ENCODE results near the gene GPD1.

GPD1 gene

DNA sequence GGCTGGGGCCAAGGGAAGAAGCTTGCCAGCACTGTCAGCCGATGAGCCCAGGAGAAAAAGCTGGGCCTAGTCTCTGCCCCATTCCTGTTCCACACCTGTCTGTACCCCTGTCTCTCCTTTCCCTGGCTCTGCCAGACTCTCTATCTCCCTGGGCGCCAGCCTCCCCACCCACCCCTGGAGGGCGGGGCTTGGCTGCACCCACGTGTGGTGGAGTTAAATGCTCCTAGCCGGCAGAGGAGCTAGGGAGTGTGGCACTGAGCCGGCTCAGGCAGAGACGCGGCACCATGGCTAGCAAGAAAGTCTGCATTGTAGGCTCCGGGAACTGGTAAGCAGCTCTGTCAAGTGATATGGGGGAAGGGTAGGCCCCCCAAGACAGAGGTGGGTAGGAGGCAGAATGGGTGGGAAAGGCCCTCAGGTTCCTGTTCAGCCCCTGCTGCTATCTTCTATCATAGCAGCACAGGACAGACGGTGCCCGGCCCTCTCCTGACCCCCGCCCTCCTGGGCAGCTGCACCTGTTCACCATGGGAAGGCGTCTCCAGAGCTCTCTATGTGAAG lies at the start of gene GPD1:
Gene GPD1 (plus strand): TSS at position 242 of the 555 bp plus-strand sequence. CDS start 43 bp downstream, at position 285.
- peak within 1 kb of the TSS; percentile 29 to 37 for H3K9ac ChIP-seq (ENCODE audit: low read length in 2 of 2)
- H3K4me1 ChIP-seq (ENCODE audit: control insufficient read depth, insufficient read depth, low read length): peaks cover 21% of the 10 kb centered on the region
- H3K27ac ChIP-seq (ENCODE audit: low read length): peak within 1 kb of the TSS; percentile 49

GRCh38 chr12:50055831-50056638 lies 47.8 kb upstream of the GPD1 start:
- peaks cover 0 to 4% of the 10 kb centered on the region in 2 donors for H3K27me3 ChIP-seq (ENCODE audit: control insufficient read depth in 1 of 2, insufficient read depth in 2 of 2, low read length in 2 of 2)
- peak overlapping the region; percentile 35 to 85 for H3K4me3 ChIP-seq (ENCODE audit: low read length in 2 of 2)
- no peak overlapping the region for H3K27ac ChIP-seq (ENCODE audit: low read length)

More for the DNA sequence above, at the start of gene GPD1:
- H3K27me3 ChIP-seq (ENCODE audit: control insufficient read depth in 1 of 2, insufficient read depth in 2 of 2, low read length in 2 of 2): no peaks in the 10 kb centered on the region
- H3K9me3 ChIP-seq (ENCODE audit: control insufficient read depth in 2 of 2, low read length in 2 of 2): no peaks in the 10 kb centered on the region
- H3K4me3 ChIP-seq (ENCODE audit: low read length in 2 of 2): peak within 1 kb of the TSS; percentile 23 to 60
- peaks cover 6 to 13% of the 10 kb centered on the region in 2 donors for H3K36me3 ChIP-seq (ENCODE audit: control insufficient read depth in 2 of 2, insufficient read depth in 2 of 2, low read length in 2 of 2)

DNA sequence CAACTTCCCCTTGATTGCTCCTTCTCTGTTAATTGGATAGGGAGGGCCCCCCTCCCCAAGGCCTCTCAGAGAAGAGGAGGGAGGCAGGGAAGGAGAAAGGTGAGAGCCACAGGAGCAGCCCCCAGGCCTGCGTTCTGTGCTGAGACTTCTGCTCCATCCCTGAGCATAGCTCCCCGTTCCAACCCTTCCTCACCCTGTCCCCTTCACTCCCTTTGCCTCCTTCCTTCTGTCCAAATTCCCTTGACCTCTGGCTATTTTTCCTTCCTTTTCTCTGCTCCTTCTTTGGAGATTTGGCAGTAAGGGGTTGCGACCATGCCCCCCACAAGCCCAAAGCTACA lies 47.2 kb upstream of the GPD1 start:
- Histone ChIP-seq H3K36me3 (ENCODE audit: control insufficient read depth in 2 of 2, insufficient read depth in 2 of 2, low read length in 2 of 2) (peaks cover 0 to 4% of the 10 kb centered on the region in 2 donors), H3K27me3 (ENCODE audit: control insufficient read depth in 1 of 2, insufficient read depth in 2 of 2, low read length in 2 of 2) (peaks cover 0 to 2% of the 10 kb centered on the region in 2 donors), H3K9me3 (ENCODE audit: control insufficient read depth in 2 of 2, low read length in 2 of 2) (no peaks in the 10 kb centered on the region), H3K4me1 (ENCODE audit: control insufficient read depth, insufficient read depth, low read length) (peaks cover 23% of the 10 kb centered on the region), H3K4me3 (ENCODE audit: low read length in 2 of 2) (peak overlapping the region; percentile 85 to 86), H3K9ac (ENCODE audit: low read length in 2 of 2) (peak overlapping the region in 1 of 2 donors; percentile 75), H3K27ac (ENCODE audit: low read length) (no peak overlapping the region)

More at GRCh38 chr12:50055831-50056638, 47.8 kb upstream of the GPD1 start:
- Histone ChIP-seq H3K9me3 (ENCODE audit: control insufficient read depth in 2 of 2, low read length in 2 of 2) (no peaks in the 10 kb centered on the region), H3K4me1 (ENCODE audit: control insufficient read depth, insufficient read depth, low read length) (peaks cover 19% of the 10 kb centered on the region), H3K36me3 (ENCODE audit: control insufficient read depth in 2 of 2, insufficient read depth in 2 of 2, low read length in 2 of 2) (peaks cover 0 to 4% of the 10 kb centered on the region in 2 donors), H3K9ac (ENCODE audit: low read length in 2 of 2) (peak overlapping the region in 1 of 2 donors; percentile 75)

DNA sequence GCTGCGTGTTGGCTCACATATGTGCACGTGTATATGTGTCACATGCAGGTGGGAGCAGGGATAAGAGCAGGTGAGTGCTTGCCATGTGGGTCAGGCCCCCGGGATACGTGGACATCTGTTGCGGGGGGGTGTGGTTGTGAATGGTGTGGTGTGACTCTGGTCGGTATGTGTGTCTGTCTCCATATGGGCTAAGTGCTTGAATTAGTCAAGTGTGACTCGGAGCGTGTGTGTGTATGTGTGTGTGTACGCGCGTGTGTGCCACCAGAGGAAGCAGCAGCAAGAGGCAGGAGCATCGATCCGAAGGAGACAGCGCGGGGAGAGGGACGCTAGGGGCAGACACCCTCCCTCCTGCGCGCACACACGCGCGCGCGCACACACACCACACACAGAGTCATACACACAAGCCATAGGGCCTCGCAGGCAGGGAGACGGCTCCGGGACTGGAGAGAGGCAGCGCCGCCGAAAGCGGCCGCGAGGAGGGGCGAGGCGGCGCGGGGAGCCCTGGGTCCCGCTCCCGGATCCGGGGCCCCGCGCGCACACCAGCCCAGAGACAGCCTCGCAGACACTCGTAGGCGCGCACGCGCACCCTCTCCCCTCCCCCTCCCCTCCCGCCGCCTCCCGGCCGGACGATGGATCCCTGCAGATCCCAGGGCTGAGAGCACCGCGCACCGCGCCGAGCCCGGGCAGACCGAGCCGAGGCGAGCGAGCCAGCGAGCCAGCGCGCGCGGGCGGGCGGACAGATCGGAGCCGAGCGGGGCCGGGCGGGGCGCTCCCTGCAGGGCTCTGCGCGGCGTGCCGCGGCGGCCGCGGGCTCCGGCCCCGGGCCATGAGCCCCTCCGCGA lies 46.6 kb upstream of the GPD1 start, which contains the start of gene ASIC1:
Gene ASIC1 (plus strand): TSS at position 597 of the 842 bp plus-strand sequence. CDS start 1,171 bp downstream, outside the sequence.
- H3K4me3 ChIP-seq (ENCODE audit: low read length in 2 of 2): peak within 1 kb of the TSS; percentile 85 to 86
- peaks cover 25% of the 10 kb centered on the region for H3K4me1 ChIP-seq (ENCODE audit: control insufficient read depth, insufficient read depth, low read length)
- no peaks in the 10 kb centered on the region for H3K9me3 ChIP-seq (ENCODE audit: control insufficient read depth in 2 of 2, low read length in 2 of 2)
- no peak within 1 kb of the TSS for H3K27ac ChIP-seq (ENCODE audit: low read length)
- peak within 1 kb of the TSS; percentile 64 to 75 for H3K9ac ChIP-seq (ENCODE audit: low read length in 2 of 2)
- peaks cover 0 to 4% of the 10 kb centered on the region in 2 donors for H3K36me3 ChIP-seq (ENCODE audit: control insufficient read depth in 2 of 2, insufficient read depth in 2 of 2, low read length in 2 of 2)
- H3K27me3 ChIP-seq (ENCODE audit: control insufficient read depth in 1 of 2, insufficient read depth in 2 of 2, low read length in 2 of 2): peaks cover 0 to 2% of the 10 kb centered on the region in 2 donors

DNA sequence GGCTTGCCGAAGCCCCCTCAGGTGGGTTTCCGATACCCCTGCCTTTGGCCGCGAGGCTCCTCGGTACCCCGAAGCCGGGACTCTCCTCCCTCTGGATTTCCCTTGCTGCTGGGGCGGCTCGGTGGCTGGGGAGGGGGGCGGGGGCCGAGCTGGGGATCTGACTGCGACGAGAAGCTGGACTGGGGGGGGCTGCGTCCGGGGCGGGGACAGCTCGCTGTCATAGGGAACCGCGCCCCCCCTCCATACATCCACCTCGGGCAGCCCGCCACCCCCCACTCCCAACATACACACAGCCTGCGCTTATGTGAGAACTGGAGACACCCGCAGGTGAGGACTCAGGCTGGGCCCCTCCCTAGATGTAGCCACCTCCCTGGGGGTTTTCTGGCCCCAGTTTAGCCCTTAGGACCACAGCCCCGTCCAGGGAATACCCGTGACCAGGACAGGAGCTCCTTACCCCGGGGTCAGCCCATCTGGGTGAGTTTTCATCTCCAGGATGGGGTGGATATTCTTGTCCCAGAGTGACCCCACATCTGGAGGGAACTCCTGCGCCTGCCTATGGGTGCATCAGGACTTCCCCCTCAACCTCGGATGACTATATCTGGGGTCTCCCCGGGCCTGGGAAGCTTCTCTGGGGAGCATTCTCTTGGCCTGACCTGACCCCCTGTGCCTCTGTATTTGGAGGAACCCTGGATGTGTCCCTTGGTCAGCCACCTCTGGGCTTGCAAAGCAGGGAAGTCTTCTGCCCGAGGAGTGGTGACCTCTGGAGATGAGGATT lies 45.7 kb upstream of the GPD1 start:
- Histone ChIP-seq H3K4me1 (ENCODE audit: control insufficient read depth, insufficient read depth, low read length) (peaks cover 25% of the 10 kb centered on the region), H3K4me3 (ENCODE audit: low read length in 2 of 2) (peak overlapping the region; percentile 53 to 85), H3K27me3 (ENCODE audit: control insufficient read depth in 1 of 2, insufficient read depth in 2 of 2, low read length in 2 of 2) (peaks cover 0 to 2% of the 10 kb centered on the region in 2 donors), H3K36me3 (ENCODE audit: control insufficient read depth in 2 of 2, insufficient read depth in 2 of 2, low read length in 2 of 2) (peaks cover 0 to 4% of the 10 kb centered on the region in 2 donors), H3K9me3 (ENCODE audit: control insufficient read depth in 2 of 2, low read length in 2 of 2) (no peaks in the 10 kb centered on the region), H3K9ac (ENCODE audit: low read length in 2 of 2) (peak overlapping the region in 1 of 2 donors; percentile 34), H3K27ac (ENCODE audit: low read length) (no peak overlapping the region)

DNA sequence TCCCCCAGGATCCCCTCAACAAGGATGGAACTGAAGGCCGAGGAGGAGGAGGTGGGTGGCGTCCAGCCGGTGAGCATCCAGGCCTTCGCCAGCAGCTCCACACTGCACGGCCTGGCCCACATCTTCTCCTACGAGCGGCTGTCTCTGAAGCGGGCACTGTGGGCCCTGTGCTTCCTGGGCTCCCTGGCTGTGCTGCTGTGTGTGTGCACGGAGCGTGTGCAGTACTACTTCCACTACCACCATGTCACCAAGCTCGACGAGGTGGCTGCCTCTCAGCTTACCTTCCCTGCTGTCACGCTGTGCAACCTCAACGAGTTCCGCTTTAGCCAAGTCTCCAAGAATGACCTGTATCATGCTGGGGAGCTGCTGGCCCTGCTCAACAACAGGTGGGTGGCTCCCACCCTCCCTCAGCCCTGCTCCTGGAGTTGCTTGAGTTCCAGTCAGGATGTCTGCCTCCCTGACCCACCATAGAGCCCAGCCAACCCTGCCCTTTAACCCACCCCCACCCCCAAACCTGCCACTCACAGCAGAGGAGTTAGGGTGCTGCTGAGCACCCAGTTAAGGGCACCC lies 45.0 kb upstream of the GPD1 start:
- Histone ChIP-seq H3K4me3 (ENCODE audit: low read length in 2 of 2) (no peak overlapping the region), H3K9ac (ENCODE audit: low read length in 2 of 2) (no peak overlapping the region), H3K4me1 (ENCODE audit: control insufficient read depth, insufficient read depth, low read length) (peaks cover 25% of the 10 kb centered on the region), H3K9me3 (ENCODE audit: control insufficient read depth in 2 of 2, low read length in 2 of 2) (no peaks in the 10 kb centered on the region), H3K36me3 (ENCODE audit: control insufficient read depth in 2 of 2, insufficient read depth in 2 of 2, low read length in 2 of 2) (peaks cover 0 to 4% of the 10 kb centered on the region in 2 donors), H3K27me3 (ENCODE audit: control insufficient read depth in 1 of 2, insufficient read depth in 2 of 2, low read length in 2 of 2) (peaks cover 0 to 2% of the 10 kb centered on the region in 2 donors), H3K27ac (ENCODE audit: low read length) (no peak overlapping the region)

GRCh38 chr12:50059440-50060119 lies 44.2 kb upstream of the GPD1 start:
- Histone ChIP-seq H3K9ac (ENCODE audit: low read length in 2 of 2) (no peak overlapping the region), H3K4me1 (ENCODE audit: control insufficient read depth, insufficient read depth, low read length) (peaks cover 25% of the 10 kb centered on the region), H3K36me3 (ENCODE audit: control insufficient read depth in 2 of 2, insufficient read depth in 2 of 2, low read length in 2 of 2) (peaks cover 0 to 4% of the 10 kb centered on the region in 2 donors), H3K27ac (ENCODE audit: low read length) (no peak overlapping the region), H3K4me3 (ENCODE audit: low read length in 2 of 2) (no peak overlapping the region), H3K9me3 (ENCODE audit: control insufficient read depth in 2 of 2, low read length in 2 of 2) (no peaks in the 10 kb centered on the region), H3K27me3 (ENCODE audit: control insufficient read depth in 1 of 2, insufficient read depth in 2 of 2, low read length in 2 of 2) (peaks cover 0 to 2% of the 10 kb centered on the region in 2 donors)

DNA sequence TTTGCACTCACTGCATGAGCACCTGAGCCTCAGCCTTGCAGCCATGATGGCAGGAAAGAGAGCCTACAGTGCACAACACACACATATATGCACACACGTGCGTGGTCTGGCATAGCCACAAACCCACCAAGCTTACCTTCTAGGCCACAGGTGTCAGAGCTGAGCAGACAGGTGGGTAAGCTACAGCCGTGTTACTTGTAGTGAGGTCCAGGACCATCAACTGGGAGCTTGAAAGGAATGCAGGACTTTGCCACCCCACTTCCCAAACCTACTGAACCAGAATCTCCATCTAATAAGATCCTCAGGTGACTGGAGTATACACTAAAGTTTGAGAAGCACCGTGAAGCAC lies 43.7 kb upstream of the GPD1 start:
- Histone ChIP-seq H3K9ac (ENCODE audit: low read length in 2 of 2) (no peak overlapping the region), H3K27me3 (ENCODE audit: control insufficient read depth in 1 of 2, insufficient read depth in 2 of 2, low read length in 2 of 2) (peaks cover 0 to 2% of the 10 kb centered on the region in 2 donors), H3K4me1 (ENCODE audit: control insufficient read depth, insufficient read depth, low read length) (peaks cover 25% of the 10 kb centered on the region), H3K36me3 (ENCODE audit: control insufficient read depth in 2 of 2, insufficient read depth in 2 of 2, low read length in 2 of 2) (peaks cover 0 to 4% of the 10 kb centered on the region in 2 donors), H3K9me3 (ENCODE audit: control insufficient read depth in 2 of 2, low read length in 2 of 2) (no peaks in the 10 kb centered on the region), H3K27ac (ENCODE audit: low read length) (no peak overlapping the region), H3K4me3 (ENCODE audit: low read length in 2 of 2) (no peak overlapping the region)

DNA sequence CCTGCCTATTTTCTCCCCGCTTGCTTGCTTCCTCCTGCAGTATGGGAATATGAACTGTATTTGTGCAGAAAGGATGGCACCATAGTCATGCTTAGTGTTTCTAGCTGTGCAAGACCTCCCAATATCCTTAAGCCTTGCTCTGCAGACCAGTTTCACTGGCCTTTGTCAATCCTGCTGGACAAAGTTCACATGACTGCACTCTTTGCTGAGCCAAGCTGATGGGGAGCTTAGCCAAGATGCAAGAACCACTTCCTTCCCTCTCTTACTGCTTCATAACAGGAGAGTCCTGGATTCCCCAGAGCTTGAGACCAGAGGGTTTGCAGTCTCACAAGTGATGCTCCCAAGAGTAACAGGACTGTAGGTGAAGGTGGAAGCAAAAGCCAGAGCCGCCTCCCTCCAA lies 42.6 kb upstream of the GPD1 start:
- H3K4me1 ChIP-seq (ENCODE audit: control insufficient read depth, insufficient read depth, low read length): peaks cover 19% of the 10 kb centered on the region
- H3K9ac ChIP-seq (ENCODE audit: low read length in 2 of 2): no peak overlapping the region
- peaks cover 0 to 2% of the 10 kb centered on the region in 2 donors for H3K27me3 ChIP-seq (ENCODE audit: control insufficient read depth in 1 of 2, insufficient read depth in 2 of 2, low read length in 2 of 2)
- H3K4me3 ChIP-seq (ENCODE audit: low read length in 2 of 2): no peak overlapping the region
- H3K36me3 ChIP-seq (ENCODE audit: control insufficient read depth in 2 of 2, insufficient read depth in 2 of 2, low read length in 2 of 2): peaks cover 0 to 4% of the 10 kb centered on the region in 2 donors
- H3K27ac ChIP-seq (ENCODE audit: low read length): no peak overlapping the region
- H3K9me3 ChIP-seq (ENCODE audit: control insufficient read depth in 2 of 2, low read length in 2 of 2): no peaks in the 10 kb centered on the region
